Mammary microvascular endothelial cell (primary cell): Measurements from ENCODE around the gene SLC39A10. TPM values are rescaled to one million over a fixed set of nuclear protein-coding genes. Genes with fewer than 3 reads are reported as not detected.

ENCODE experiments used
- total RNA-seq: library from RNA; depleted of rRNA; stranded (reverse); fragments of >200 nt; gene quantifications from 2 replicates; pipeline ENCODE4 v1.2.3, GENCODE V29; 2015

SLC39A10 gene
- total RNA-seq = 19.3 and 23.7 TPM in 2 replicates

GRCh38 chr2:195656859-195657633 lies at the start of gene SLC39A10:
TSS of gene SLC39A10 (plus strand) at chr2:195657226. CDS start at chr2:195680043, 22,817 bp downstream.

